Spinal cord (tissue), 10 donors: ENCODE results near the gene SERTAD2. TPM values are rescaled to one million over a fixed set of nuclear protein-coding genes. Genes with fewer than 3 reads are reported as not detected.

Source experiments
- DNase-seq, 6 donors: peaks; one replicate each; pipeline versions ENCODE4 v3.0.0 to v3.0.0-alpha.2; 2013 to 2015; ENCODE audit warnings: low spot score in 6 of 6, low read depth in 4 of 6
- H3K27ac ChIP-seq: one replicate; pipeline ENCODE4 v1.5.1; 2013; ENCODE audit warnings: low read depth, low read length, control low read depth
- H3K27me3 ChIP-seq: one replicate; pipeline ENCODE4 v1.6.1; 2013; ENCODE audit warnings: low read length; ENCODE audit not compliant: control insufficient read depth, insufficient read depth
- H3K36me3 ChIP-seq: one replicate; pipeline ENCODE4 v1.6.1; 2013; ENCODE audit warnings: low read length; ENCODE audit not compliant: control insufficient read depth, insufficient read depth
- H3K4me1 ChIP-seq: one replicate; pipeline ENCODE4 v1.6.1; 2013; ENCODE audit warnings: low read length; ENCODE audit not compliant: control insufficient read depth, insufficient read depth
- H3K4me3 ChIP-seq: one replicate; pipeline ENCODE4 v1.5.1; 2013; ENCODE audit warnings: low read depth, low read length, control low read depth
- H3K9me3 ChIP-seq: one replicate; pipeline ENCODE4 v1.6.1; 2013; ENCODE audit warnings: low read length; ENCODE audit not compliant: control insufficient read depth, insufficient read depth
- WGBS: methylation state at CpG from one replicate; pipeline ENCODE4 v1.1.5; 2013; ENCODE audit warnings: missing lambda C conversion rate; ENCODE audit not compliant: insufficient coverage; 5-methylcytosine and 5-hydroxymethylcytosine counted together
- polyA plus RNA-seq, 2 donors: library from polyadenylated mRNA; unstranded; fragments of 120-200 nt; gene quantifications; one replicate each; pipeline ENCODE4 v1.2.1, GENCODE V29; 2013; ENCODE audit not compliant: insufficient read length in 2 of 2
- total RNA-seq, 2 donors: library from RNA; depleted of rRNA in 1 of 2; stranded (reverse); fragments of 120-200 nt in 1 of 2; fragments of >200 nt in 1 of 2; gene quantifications; one replicate each; pipeline versions ENCODE4 v1.2.3 to v1.2.4, GENCODE V29; 2013 to 2014
- donor health status: healthy.

The SERTAD2 gene
- total and polyA plus RNA-seq, 4 donors: 5.0 to 15.4 (median 9.7) TPM

DNA sequence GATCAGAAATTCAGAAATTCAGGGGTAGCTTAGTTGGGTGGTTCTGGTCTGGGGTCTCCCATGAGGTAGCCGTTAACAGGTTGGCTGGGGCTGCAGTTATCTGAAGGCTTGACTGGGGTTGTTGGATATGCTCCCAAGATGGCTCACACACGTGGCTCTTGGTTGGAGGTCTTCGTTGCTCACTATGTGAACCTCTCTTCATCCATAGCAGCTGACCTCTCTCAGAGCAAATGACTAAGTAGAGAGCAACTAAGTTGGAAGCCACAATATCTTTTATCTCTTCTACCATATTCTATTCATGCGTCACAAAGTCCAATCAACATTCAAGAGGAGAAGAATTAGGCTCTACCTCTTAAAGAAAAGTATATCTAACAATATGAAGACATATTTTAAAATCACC is 38.7 kb upstream of the SERTAD2 start:
- Histone ChIP-seq H3K4me3 (no peak overlapping the region), H3K9me3 (no peaks in the 10 kb centered on the region), H3K36me3 (no peaks in the 10 kb centered on the region), H3K4me1 (no peaks in the 10 kb centered on the region), H3K27me3 (no peaks in the 10 kb centered on the region), H3K27ac (no peak overlapping the region)
- WGBS: 95% methylated on average over 3 of the region's 4 CpGs
- DNase-seq: no peak

DNA sequence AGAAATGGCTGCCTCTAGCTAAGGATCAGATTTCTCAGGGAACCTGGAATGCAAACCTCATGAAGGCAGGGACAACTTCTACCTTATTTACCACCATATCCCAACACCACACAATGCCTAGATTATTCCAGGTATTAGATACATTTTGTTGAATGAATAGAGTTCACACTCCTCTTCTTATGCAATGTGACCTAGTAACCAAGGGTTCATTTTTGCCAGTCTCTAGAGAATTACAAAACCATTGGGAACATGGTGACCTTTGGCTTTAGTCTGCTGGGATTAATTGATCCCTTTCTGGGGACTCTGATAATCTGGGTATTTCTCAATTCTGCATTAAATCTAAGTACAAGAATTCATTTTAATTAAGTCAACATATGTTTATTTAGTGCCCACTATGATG is 35.2 kb upstream of the SERTAD2 start:
- Histone ChIP-seq H3K27ac (no peak overlapping the region), H3K4me3 (no peak overlapping the region), H3K9me3 (no peaks in the 10 kb centered on the region), H3K36me3 (no peaks in the 10 kb centered on the region), H3K27me3 (no peaks in the 10 kb centered on the region), H3K4me1 (no peaks in the 10 kb centered on the region)
- DNase-seq: no peak

DNA sequence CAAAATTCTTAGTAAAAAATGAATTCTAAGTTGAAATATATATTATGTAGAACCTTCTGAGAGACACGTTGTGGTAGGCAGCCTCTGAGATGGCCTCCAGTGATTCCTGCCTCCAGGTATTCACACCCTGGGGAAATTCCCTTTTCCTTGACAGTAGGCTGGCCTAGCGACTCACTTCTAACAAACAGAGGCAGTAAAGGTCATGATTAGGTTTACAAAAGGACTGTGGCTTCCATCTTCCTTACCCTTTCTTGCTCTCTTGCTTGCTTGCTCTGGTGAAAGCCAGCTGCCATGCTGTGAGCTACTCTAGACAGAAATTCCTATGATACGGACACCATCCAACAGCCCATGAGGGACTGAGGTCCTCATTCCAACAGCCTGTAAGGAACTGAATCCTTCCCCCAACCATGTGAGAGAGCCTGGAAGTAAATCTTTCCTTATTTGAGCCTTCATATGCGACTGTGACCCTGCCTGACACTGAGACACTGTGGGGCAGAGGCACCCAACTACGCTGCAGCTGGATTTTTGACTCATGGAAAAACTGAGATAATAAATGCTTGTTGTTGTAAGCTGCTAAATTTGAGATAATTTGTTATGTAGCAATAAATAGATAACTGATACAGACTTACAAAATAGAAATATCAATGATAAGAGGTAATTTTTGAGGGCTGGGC is 32.7 kb upstream of the SERTAD2 start:
- Histone ChIP-seq H3K27ac (no peak overlapping the region), H3K9me3 (no peaks in the 10 kb centered on the region), H3K4me1 (no peaks in the 10 kb centered on the region), H3K27me3 (no peaks in the 10 kb centered on the region), H3K36me3 (no peaks in the 10 kb centered on the region), H3K4me3 (no peak overlapping the region)
- no peak for DNase-seq
- 94% methylated on average over 2 of the region's 5 CpGs for WGBS

DNA sequence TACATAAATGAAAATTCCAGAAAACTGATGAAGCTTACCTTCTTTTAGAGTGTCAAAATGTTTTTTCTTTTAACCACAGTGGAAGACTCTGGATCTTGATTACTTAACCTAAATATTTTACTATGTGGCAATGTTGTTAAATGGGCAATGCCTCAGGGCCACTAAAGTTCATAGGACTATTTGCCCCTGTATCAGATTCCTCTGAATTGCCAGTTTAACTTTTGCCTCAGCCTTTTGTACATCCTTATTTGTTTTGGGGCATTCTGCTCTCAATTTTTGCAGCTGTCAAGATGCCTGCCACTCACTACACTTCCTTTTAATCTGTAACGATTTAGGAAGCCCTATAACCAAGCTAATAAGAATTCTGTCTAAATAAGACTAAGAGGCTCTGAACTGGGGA is 31.7 kb upstream of the SERTAD2 start:
- Histone ChIP-seq H3K27ac (no peak overlapping the region), H3K4me3 (no peak overlapping the region)
- whole genome bisulfite sequencing: no CpG with 5 or more reads among the region's 1 CpG

DNA sequence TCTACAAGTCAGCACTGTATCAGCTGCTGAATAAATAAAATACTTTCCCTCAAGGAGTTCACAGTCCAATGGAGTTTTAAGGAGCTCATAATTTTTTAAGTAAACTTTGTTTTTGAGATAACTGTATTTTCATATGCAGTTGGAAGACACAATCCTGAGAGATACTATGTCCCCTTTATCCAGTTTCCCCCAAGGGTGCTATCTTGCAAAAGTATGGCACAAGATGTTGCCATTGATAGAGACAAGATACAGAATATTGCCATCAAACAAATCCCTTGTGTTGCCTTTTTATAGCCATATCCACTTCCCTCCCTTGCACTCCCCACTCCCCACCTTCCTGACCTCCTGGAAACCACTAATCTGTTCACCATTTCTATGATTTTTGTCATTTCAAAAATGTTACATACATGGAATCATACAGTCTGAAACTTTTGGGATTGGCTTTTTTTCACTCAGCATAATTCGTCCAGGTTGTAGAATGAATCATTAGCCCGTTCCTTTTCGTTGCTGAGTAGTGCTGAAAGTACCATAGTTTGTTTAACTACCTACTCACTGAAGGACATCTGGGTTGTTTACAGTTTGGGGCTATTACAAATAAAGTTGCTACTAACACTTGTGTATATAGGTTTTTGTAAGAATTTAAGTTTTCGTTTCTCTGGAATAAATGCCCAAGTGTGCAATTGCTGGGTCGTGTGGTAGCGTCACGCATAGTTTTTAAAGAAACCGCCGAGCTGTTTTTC is 30.2 kb upstream of the SERTAD2 start:
- 88% methylated on average over 5 of the region's 9 CpGs for WGBS
- no peak for DNase-seq
- Histone ChIP-seq H3K9me3 (no peaks in the 10 kb centered on the region), H3K36me3 (no peaks in the 10 kb centered on the region), H3K27me3 (no peaks in the 10 kb centered on the region), H3K27ac (no peak overlapping the region), H3K4me1 (no peaks in the 10 kb centered on the region), H3K4me3 (no peak overlapping the region)

More for the DNA sequence above, 31.7 kb upstream of the SERTAD2 start:
- Histone ChIP-seq H3K9me3 (no peaks in the 10 kb centered on the region), H3K4me1 (no peaks in the 10 kb centered on the region), H3K36me3 (no peaks in the 10 kb centered on the region), H3K27me3 (no peaks in the 10 kb centered on the region)
- DNase-seq: no peak

DNA sequence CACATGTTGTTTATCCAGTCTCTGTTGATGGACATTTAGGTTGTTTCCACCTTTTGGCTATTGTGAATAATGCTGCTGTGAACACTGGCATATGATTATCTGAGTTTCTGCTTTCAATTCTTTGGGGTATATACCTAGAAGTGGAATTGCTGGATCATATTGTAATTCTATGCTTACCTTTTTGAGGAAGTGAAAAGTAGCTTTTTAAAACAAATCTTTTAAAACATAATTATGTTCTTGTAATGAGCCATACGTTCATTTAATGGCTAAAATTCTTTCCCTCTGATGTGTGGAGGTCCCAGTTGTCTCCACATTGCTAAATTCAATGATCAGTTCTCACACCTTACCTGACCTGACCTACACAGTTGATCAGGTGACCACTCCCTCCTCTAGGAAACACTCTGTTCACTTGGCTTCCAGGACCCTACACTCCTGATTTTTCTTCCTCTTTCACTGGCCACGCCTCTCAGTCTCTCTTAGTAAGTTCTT is 27.8 kb upstream of the SERTAD2 start:
- H3K36me3 ChIP-seq: no peaks in the 10 kb centered on the region
- no peak for DNase-seq
- H3K9me3 ChIP-seq: no peaks in the 10 kb centered on the region
- no peak overlapping the region for H3K27ac ChIP-seq
- no peaks in the 10 kb centered on the region for H3K4me1 ChIP-seq
- 90% methylated on average over 1 of the region's 2 CpGs for WGBS
- H3K27me3 ChIP-seq: no peaks in the 10 kb centered on the region
- H3K4me3 ChIP-seq: no peak overlapping the region

DNA sequence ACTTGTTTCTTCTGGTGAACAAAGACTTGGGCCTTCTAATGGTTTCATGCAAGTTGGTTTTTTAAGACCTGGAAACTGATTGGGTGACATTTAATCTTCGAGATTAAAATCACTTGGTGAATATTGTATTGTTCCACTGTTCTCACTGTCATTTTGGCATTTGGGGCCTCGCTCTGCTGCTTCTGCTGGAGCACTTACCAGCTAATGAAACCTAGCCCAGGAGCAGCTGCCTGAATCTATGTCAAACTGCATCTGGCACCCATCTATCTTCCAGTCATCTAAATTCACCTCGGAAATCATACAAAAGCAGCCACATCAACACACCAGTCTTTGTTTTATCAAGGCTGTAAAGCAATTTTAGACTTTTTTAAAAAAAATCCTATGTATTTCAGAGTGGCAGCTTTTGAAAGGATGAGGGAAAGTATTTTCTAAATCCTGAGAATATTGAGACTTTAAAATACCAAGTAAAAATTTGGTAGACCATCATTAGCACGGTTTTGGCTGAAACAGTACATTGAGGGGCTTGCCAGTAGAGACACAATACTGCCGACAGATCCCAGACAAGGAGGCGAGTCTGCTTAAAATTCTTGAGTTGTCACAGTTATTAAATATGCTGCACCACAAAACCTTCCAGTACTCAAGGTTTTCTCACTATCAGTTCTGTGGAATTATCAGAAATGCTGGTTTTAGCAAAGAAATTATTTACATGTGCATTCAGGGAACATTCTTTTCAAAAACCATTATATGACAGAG is 26.1 kb upstream of the SERTAD2 start:
- H3K27me3 ChIP-seq: no peaks in the 10 kb centered on the region
- H3K36me3 ChIP-seq: no peaks in the 10 kb centered on the region
- H3K4me3 ChIP-seq: no peak overlapping the region
- H3K4me1 ChIP-seq: no peaks in the 10 kb centered on the region
- no peak overlapping the region for H3K27ac ChIP-seq
- H3K9me3 ChIP-seq: no peaks in the 10 kb centered on the region
- 46% methylated on average over 2 of the region's 6 CpGs for WGBS
- DNase-seq: peak in 1 of 6 donors; percentile 60

DNA sequence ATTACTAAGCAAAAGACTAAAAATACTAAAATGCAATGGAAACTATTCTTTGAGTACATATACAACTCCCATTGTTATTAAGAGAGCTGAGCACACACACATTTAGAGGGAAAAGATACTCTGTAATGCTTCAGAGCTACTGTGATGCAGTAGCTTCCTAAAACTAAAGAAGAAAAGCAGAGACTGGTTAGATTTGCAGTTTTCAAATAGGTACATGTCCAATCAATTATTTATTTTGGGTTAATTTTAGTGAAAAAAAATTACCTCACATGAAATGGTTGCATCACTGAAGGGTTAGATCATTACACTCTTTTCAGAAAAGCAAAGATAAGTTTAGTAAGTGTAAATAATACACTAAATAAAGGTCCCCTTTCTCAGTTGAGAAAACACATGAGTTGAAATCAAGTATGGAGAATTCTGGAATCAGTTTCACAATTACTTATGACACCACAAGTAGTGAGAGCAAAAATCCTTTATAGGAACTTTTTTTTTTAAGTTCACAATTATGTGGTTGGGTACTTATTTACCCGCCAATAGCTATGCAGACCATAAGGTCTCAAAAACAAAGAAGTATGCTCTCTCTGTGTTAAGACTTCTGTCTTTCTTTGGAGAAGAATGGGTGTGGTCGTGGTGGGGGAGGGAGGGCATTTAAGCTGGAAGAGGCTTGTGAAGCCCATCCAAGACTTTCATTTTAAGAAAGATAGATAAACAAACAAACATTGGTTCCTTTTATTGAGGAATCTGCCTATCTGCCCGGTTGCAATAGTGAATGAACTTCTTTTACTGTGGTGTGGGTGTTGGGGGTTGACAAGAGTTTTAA is 25.3 kb upstream of the SERTAD2 start:
- no peak overlapping the region for H3K4me3 ChIP-seq
- H3K27me3 ChIP-seq: no peaks in the 10 kb centered on the region
- no peak overlapping the region for H3K27ac ChIP-seq
- WGBS: no CpG with 5 or more reads among the region's 3 CpGs
- H3K4me1 ChIP-seq: no peaks in the 10 kb centered on the region
- no peaks in the 10 kb centered on the region for H3K36me3 ChIP-seq
- no peaks in the 10 kb centered on the region for H3K9me3 ChIP-seq
- no peak for DNase-seq

DNA sequence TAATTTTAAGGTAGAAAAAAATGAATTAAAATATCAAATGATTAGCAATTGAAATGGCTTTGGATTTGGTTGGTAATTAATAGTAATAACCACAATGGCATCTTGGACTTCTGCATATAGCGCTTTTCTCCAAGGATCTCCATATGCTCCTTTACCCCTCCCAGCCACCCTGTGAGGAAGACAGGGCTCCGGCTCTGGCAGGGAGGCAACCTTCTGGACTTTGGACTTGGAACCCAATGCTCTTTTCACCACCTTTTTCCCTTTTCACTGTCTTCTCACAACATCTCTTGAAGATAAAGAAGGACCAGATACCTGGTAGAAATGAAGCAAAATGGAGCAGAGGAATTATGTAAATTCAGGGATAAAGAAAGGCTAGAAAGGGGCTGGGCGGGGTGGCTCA is 23.8 kb upstream of the SERTAD2 start:
- no peak overlapping the region for H3K4me3 ChIP-seq
- H3K27ac ChIP-seq: no peak overlapping the region
- H3K27me3 ChIP-seq: no peaks in the 10 kb centered on the region
- H3K4me1 ChIP-seq: no peaks in the 10 kb centered on the region
- no peaks in the 10 kb centered on the region for H3K9me3 ChIP-seq
- no peaks in the 10 kb centered on the region for H3K36me3 ChIP-seq
- DNase-seq: no peak
- WGBS: no CpG with 5 or more reads among the region's 3 CpGs
